Keratinocyte (primary cell): Measurements from ENCODE around the gene CCDC144A. TPM values are rescaled to one million over a fixed set of nuclear protein-coding genes. Genes with fewer than 3 reads are reported as not detected.
"Not testable (repeated sequence)": the region's sequence is repeated elsewhere in the genome, so short reads cannot be mapped to it uniquely, and the experiment has no call there.

Source experiments
- DNase-seq: peaks from one replicate; pipeline ENCODE4 v3.0.0-alpha.2; 2011; ENCODE audit warnings: low read depth, missing footprints, low spot score
- FAIRE-seq: peaks from 2 replicates; lab custom pipeline; 2011; peaks lifted over from hg19 to GRCh38; lab: Jason Lieb, UNC
- H2AFZ ChIP-seq: 2 replicates; pipeline ENCODE4 v1.6.0; 2012; ENCODE audit warnings: low read length, control low read depth, inconsistent platforms; ENCODE audit not compliant: control insufficient read depth
- H3K27ac ChIP-seq: 2 replicates; pipeline ENCODE4 v1.5.1; 2011; ENCODE audit warnings: low read length; ENCODE audit not compliant: control insufficient read depth, insufficient read depth
- H3K27me3 ChIP-seq: 3 replicates; pipeline ENCODE4 v1.6.0; 2011; ENCODE audit warnings: low read length; ENCODE audit not compliant: control insufficient read depth, insufficient read depth; ENCODE audit errors: extremely low read depth
- H3K36me3 ChIP-seq, 2 experiments: 2 replicates in 1 of 2; 3 replicates in 1 of 2; pipeline ENCODE4 v1.5.1; 2011; ENCODE audit warnings: low read length in 2 of 2, mild to moderate bottlenecking in 1 of 2; ENCODE audit not compliant: control insufficient read depth in 2 of 2, insufficient read depth in 2 of 2; ENCODE audit errors: extremely low read depth in 1 of 2
- H3K4me1 ChIP-seq: 3 replicates; pipeline ENCODE4 v1.5.1; 2011; ENCODE audit warnings: low read length; ENCODE audit not compliant: control insufficient read depth, insufficient read depth; ENCODE audit errors: extremely low read depth
- H3K4me2 ChIP-seq: 3 replicates; pipeline ENCODE4 v1.6.0; 2011; ENCODE audit warnings: low read depth, low read length; ENCODE audit not compliant: control insufficient read depth, insufficient read depth; ENCODE audit errors: extremely low read depth
- H3K4me3 ChIP-seq, 3 experiments: fragments of 200-600 bp in 1 of 3; sonication (generic) in 1 of 3; 2 replicates in 2 of 3; 3 replicates in 1 of 3; pipeline ENCODE4 v1.5.1; 2011 to 2016; ENCODE audit warnings: low read length in 3 of 3, mild to moderate bottlenecking in 3 of 3, control low read depth in 2 of 3, inconsistent platforms in 1 of 3, low read depth in 1 of 3, mixed read lengths in 1 of 3, mixed run types in 1 of 3, moderate library complexity in 1 of 3; ENCODE audit not compliant: control insufficient read depth in 2 of 3, insufficient read depth in 2 of 3; ENCODE audit errors: extremely low read depth in 1 of 3
- H3K79me2 ChIP-seq: 2 replicates; pipeline ENCODE4 v1.6.0; 2012; ENCODE audit warnings: low read length; ENCODE audit not compliant: control insufficient read depth, insufficient read depth
- H3K9ac ChIP-seq: 3 replicates; pipeline ENCODE4 v1.6.0; 2011; ENCODE audit warnings: low read length; ENCODE audit not compliant: control insufficient read depth, insufficient read depth; ENCODE audit errors: extremely low read depth
- H3K9me1 ChIP-seq: 3 replicates; pipeline ENCODE4 v1.6.0; 2011; ENCODE audit warnings: low read length; ENCODE audit not compliant: control insufficient read depth, insufficient read depth; ENCODE audit errors: extremely low read depth
- H3K9me3 ChIP-seq: 2 replicates; pipeline ENCODE4 v1.5.1; 2012; ENCODE audit warnings: low read depth, low read length; ENCODE audit not compliant: control insufficient read depth
- H4K20me1 ChIP-seq: 3 replicates; pipeline ENCODE4 v1.6.0; 2011; ENCODE audit warnings: low read length; ENCODE audit not compliant: control insufficient read depth, insufficient read depth; ENCODE audit errors: extremely low read depth
- dilution Hi-C: fragments of 300-500 bp; cut with MboI; formaldehyde crosslinking; loops from one replicate; pipeline ENCODE4 v1.7.0; 2020; ENCODE audit warnings: low sequenced_read_pairs; ENCODE audit not compliant: extremely low pct_ligation_motif_present
- polyA plus RNA-seq, 5 experiments: library from polyadenylated mRNA; depleted of rRNA in 3 of 5; stranded (reverse) in 3 of 5; stranded (forward) in 1 of 5; unstranded in 1 of 5; fragments of >200 nt; gene quantifications; 1 replicate in 1 of 5; 2 replicates in 3 of 5; 3 replicates in 1 of 5; pipeline versions ENCODE4 v1.2.1 to v1.2.3, GENCODE V29; 2011 to 2012; ENCODE audit warnings: missing spikeins in 2 of 5, low read depth in 1 of 5, low replicate concordance in 1 of 5

The CCDC144A gene
- polyA plus RNA-seq, 1 donor (not counting 4 experiments of a cell fraction or from before 2014, with no cell fraction given) = 0.30 TPM

DNA sequence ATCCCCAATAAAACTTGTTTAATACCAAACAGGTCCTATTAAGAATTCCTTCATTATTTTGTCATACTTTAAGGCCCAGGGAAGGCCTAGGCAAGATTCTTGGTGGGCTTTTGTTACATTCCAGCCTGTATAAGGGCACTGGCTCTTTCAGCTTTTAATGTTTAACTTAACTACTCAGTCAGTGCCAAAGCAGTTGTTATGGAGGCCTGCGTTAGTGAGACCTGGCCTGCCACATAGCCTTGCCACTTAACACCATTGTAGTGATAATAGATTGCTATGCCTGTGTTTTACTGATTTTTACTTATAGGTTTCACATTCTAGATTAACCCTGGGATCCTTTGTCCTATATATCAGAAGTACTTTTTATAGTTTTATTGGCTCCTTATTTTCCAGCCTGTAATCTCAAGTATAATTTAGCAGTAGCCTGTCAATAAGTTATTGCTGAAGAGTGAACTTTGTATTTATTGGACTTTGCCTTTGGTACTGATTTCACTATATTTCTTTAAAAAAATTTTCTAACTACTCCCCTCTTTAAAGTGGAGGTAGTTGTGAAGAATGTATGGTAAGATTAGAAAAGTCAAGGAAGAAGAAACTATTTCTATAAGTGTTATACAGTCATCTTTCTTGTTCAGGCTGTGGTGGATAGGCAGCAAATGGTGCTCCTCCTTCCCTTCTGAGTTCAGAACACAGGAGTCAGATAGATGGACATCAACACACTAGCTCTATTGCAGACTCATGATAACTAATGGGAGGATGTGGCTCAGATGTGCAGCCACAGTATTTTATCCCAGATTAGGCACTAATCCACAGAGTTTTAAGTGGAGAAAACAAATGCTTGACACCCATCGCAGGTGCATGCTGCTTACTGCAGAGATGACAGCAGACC lies 78.5 kb downstream of the CCDC144A start:
- H3K9me1 ChIP-seq, H2AFZ ChIP-seq, H3K9ac ChIP-seq, dilution Hi-C loops, H3K27ac ChIP-seq, H3K4me3 ChIP-seq, H3K9me3 ChIP-seq, H3K36me3 ChIP-seq, H3K79me2 ChIP-seq, H3K4me1 ChIP-seq, H3K4me2 ChIP-seq, FAIRE-seq, H3K27me3 ChIP-seq, DNase-seq, H4K20me1 ChIP-seq: not testable (repeated sequence)

DNA sequence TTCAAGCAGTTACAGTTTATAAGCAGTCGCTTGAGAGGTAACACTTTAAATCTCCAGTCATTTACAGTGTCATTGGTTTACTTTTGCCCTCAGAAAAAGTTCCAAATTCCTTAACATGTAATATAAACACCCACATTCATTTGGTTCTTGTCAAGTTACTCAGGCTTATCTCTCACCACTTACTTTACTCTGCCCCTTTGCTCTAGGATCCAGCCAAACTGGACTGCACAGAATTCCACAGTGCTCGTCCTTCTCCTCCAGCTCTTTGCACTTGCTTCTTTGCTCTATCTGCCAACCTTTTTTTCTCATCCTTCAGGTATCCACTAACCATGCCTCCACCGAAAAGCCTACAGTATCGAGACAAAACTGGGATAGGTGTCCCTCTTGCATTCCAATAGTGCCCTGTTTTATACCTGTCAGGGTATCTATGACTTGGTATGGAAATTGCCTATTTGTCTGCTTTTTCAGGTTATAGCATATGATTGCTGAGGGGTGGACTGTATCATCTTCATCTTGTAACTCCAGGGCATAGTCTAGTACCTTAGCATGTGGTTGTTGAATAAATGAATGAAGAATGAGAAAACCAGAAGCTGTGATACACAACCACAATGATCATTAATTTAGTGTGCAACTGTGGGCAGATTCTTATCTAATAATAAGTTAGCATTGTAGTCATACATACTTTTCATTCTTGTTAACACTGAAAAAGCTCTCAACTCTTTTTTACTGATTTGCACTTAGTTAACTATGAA lies 82.5 kb downstream of the CCDC144A start:
- DNase-seq = not testable (repeated sequence)

DNA sequence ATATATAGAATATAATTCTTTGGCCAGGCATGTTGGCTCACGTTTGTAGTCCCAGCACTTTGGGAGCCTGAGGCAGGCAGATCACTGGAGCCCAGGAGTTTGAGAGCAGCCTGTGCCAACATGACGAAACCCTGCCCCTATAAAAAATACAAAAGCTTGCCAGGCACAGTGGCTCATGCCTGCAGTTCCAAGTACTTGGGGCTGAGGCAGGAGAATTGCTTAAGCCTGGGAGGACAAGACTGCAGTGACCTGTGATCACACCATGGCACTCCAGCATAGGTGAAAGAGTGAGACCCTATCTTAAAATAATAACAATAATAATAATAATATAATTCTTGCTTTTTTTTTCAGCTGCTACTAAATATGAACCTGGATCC lies 83.1 kb downstream of the CCDC144A start:
- DNase-seq = peak; percentile 5

More for the DNA sequence above, 82.5 kb downstream of the CCDC144A start:
- H3K27me3 ChIP-seq, H3K4me1 ChIP-seq, H3K4me3 ChIP-seq, FAIRE-seq, H2AFZ ChIP-seq, H3K4me2 ChIP-seq, H3K9me3 ChIP-seq, H3K9ac ChIP-seq, H3K27ac ChIP-seq, dilution Hi-C loops, H4K20me1 ChIP-seq, H3K9me1 ChIP-seq, H3K79me2 ChIP-seq, H3K36me3 ChIP-seq: not testable (repeated sequence)

DNA sequence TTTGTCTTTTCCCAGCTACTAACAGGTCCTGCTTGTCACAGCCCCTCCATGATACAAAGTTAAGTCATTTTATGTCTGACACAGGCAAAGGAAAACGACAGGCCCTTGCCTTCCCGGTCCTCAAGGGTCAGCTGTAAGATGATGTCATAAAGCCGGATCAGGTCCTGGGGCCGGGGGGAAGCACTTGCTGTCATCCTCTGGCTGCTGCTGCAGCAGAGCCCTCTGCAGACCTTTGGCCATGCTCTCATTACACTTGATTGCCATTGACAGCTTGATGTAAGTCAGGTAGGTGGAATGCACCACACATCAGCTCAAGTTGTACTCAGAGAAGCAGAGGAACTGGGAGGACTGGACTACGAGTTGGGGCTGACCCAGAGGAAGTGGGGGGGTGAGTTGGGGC lies 97.8 kb downstream of the CCDC144A start:
- dilution Hi-C loops, H3K4me2 ChIP-seq, H2AFZ ChIP-seq, H3K9me3 ChIP-seq, DNase-seq, H3K27ac ChIP-seq, H3K4me1 ChIP-seq, H3K9ac ChIP-seq, H3K36me3 ChIP-seq, H3K9me1 ChIP-seq, H3K27me3 ChIP-seq, FAIRE-seq, H3K79me2 ChIP-seq, H3K4me3 ChIP-seq, H4K20me1 ChIP-seq: not testable (repeated sequence)

More for the DNA sequence above, 83.1 kb downstream of the CCDC144A start:
- H2AFZ ChIP-seq, H3K9me1 ChIP-seq, H3K9ac ChIP-seq, dilution Hi-C loops, FAIRE-seq, H3K27me3 ChIP-seq, H3K4me1 ChIP-seq, H3K4me2 ChIP-seq, H3K79me2 ChIP-seq, H3K27ac ChIP-seq, H3K4me3 ChIP-seq, H3K36me3 ChIP-seq, H3K9me3 ChIP-seq, H4K20me1 ChIP-seq: not testable (repeated sequence)
